Measurements from ENCODE around the gene PTGER1. TPM values are rescaled to one million over a fixed set of nuclear protein-coding genes. Genes with fewer than 3 reads are reported as not detected.

Gene PTGER1
- total and polyA plus RNA-seq, 9 of the 15 experiments (the other 6 are each of a cell fraction or from before 2014, with no cell fraction given) = 0.06 to 0.36 (median 0.31) TPM; not detected in 5

- no TSS peak for BruUV-seq (replicated peaks)
- Histone ChIP-seq H3K27me3 (ENCODE audit: control insufficient read depth in 2 of 2, insufficient read depth in 2 of 2, low read length in 2 of 2) (no peaks in the 10 kb centered on the region), H3K36me3 (ENCODE audit: control insufficient read depth, insufficient read depth, low read length) (peaks cover 79% of the 10 kb centered on the region; the same call in 2 of the 3 replicates), H3K9me1 (ENCODE audit: control insufficient read depth, insufficient read depth, low read length) (no peaks in the 10 kb centered on the region), H4K20me1 (replicated peaks; ENCODE audit: control insufficient read depth, insufficient read depth, low read length) (no peaks in the 10 kb centered on the region), H3K4me3 (no peak overlapping the region), H3K9me3 (replicated peaks; ENCODE audit: control insufficient read depth, insufficient read depth, low read depth, low read length) (no peaks in the 10 kb centered on the region), H3K79me2 (ENCODE audit: control insufficient read depth, insufficient read depth, low read length) (no peaks in the 10 kb centered on the region), H2AFZ (ENCODE audit: low read depth, low read length) (no peak overlapping the region), H3K27ac (ENCODE audit: extremely low read depth, low read depth, low read length) (no peak overlapping the region), H3K4me1 (replicated peaks in 1 of 2; ENCODE audit: control insufficient read depth in 2 of 2, insufficient read depth in 2 of 2, low read length in 2 of 2) (peaks cover 4 to 36% of the 10 kb centered on the region in 2 experiments), H3K4me2 (ENCODE audit: insufficient read depth, low read length) (no peak overlapping the region), H3K9ac (ENCODE audit: insufficient read depth in 1 of 2, low read depth in 2 of 2, low read length in 2 of 2) (no peak overlapping the region)
- peak; percentile 71 for ATAC-seq
- peak; percentile 50 to 66 (median 59) for DNase-seq (ENCODE audit: extremely low read depth in 1 of 4, low spot score in 3 of 4)
- ChIA-PET POLR2A (interaction anchor here (0.5 to 2.6 kb wide), 5 partner anchors 10 to 56 kb away, joined by 3 to 9 read pairs (median 3); partner anchors contain the start of gene PKN1), CTCF (ENCODE audit: low intra/inter-chr PET ratio) (interaction anchor here (1.1 kb wide), 1 partner anchor 331 kb away, joined by 6 read pairs; the partner anchor contains the start of gene ASF1B)
- 55% methylated on average over 6 of the region's 9 CpGs for WGBS (ENCODE audit: insufficient coverage, low coverage, missing lambda C conversion rate)
- peak; percentile 86 for FAIRE-seq
- intact Hi-C loops (cut with micrococcal nuclease) = loop anchor here (5.0 kb wide), 1 partner anchor 36 kb away; the partner anchor contains the start of gene PKN1
- in situ Hi-C loops (cut with MboI) = no loop called here
- TF ChIP-seq ADNP (tag; IDR thresholded peaks at IDR 0.05) (no peak), BRCA1 (IDR thresholded peaks at IDR 0.05) (no peak), BRCA1 (CRISPR knock-in tag; IDR thresholded peaks at IDR 0.05) (no peak), RAD21 (CRISPR knock-in tag; conservative IDR thresholded peaks at IDR 0.05 in 1 of 2, IDR thresholded peaks at IDR 0.05 in 1 of 2) (peak; percentile 33 to 59; a peak in 3 of 4 replicates), HEY1 (CRISPR knock-in tag; IDR thresholded peaks at IDR 0.05; ENCODE audit: borderline replicate concordance) (no peak), ZNF445 (CRISPR knock-in tag; IDR thresholded peaks at IDR 0.05; ENCODE audit: low read depth) (no peak), L3MBTL2 (IDR thresholded peaks at IDR 0.05) (no peak), NFE2 (IDR thresholded peaks at IDR 0.05; ENCODE audit: low read depth) (peak; percentile 60; the same call in 1 of the 2 replicates), ZMIZ1 (IDR thresholded peaks at IDR 0.05; ENCODE audit: low read depth in 2 of 2, low read length in 2 of 2) (no peak), E2F1 (CRISPR knock-in tag; IDR thresholded peaks at IDR 0.05) (no peak), GATA2 (CRISPR knock-in tag; IDR thresholded peaks at IDR 0.05) (no peak), NBN (IDR thresholded peaks at IDR 0.05; ENCODE audit: low read depth) (no peak), ZNF668 (CRISPR knock-in tag; IDR thresholded peaks at IDR 0.05) (no peak), ZNF512 (tag; IDR thresholded peaks at IDR 0.05) (no peak), EP300 (IDR thresholded peaks at IDR 0.05; ENCODE audit: low read length) (no peak), CCNT2 (IDR thresholded peaks at IDR 0.05; ENCODE audit: borderline replicate concordance, extremely low read depth, insufficient read length, low read depth, low read length) (no peak)
Measured at GRCh38 chr19:14467816-14468215, 7.3 kb downstream of the PTGER1 start.
